PFSK-1 (cell line): ENCODE data around the gene MAFB.

Experiments
- POLR2AphosphoS5 ChIP-seq: IDR thresholded peaks from 2 replicates; pipeline ENCODE4 v1.6.1; 2012; ENCODE audit warnings: low read depth, mild to moderate bottlenecking, control low read depth, low read length, moderate library complexity
- SIN3A ChIP-seq: IDR thresholded peaks from 2 replicates; pipeline ENCODE4 v1.6.1; 2012; ENCODE audit warnings: mild to moderate bottlenecking, low read length, moderate library complexity, borderline replicate concordance; ENCODE audit not compliant: insufficient read depth
- TAF1 ChIP-seq: IDR thresholded peaks from 2 replicates; pipeline ENCODE4 v1.6.1; 2012; ENCODE audit warnings: low read length, control low read depth, borderline replicate concordance; ENCODE audit not compliant: insufficient read depth

GRCh38 chr20:40714916-40715315 is 25.9 kb upstream of the MAFB start:
- TF ChIP-seq POLR2AphosphoS5 (no peak), SIN3A (no peak), TAF1 (no peak)
